ENCODE measurements around the gene CTSA. TPM values are rescaled to one million over a fixed set of nuclear protein-coding genes. Genes with fewer than 3 reads are reported as not detected.

The CTSA gene
- total RNA-seq, 2 experiments from 2014 or later: 76.9 to 83.4 TPM

DNA sequence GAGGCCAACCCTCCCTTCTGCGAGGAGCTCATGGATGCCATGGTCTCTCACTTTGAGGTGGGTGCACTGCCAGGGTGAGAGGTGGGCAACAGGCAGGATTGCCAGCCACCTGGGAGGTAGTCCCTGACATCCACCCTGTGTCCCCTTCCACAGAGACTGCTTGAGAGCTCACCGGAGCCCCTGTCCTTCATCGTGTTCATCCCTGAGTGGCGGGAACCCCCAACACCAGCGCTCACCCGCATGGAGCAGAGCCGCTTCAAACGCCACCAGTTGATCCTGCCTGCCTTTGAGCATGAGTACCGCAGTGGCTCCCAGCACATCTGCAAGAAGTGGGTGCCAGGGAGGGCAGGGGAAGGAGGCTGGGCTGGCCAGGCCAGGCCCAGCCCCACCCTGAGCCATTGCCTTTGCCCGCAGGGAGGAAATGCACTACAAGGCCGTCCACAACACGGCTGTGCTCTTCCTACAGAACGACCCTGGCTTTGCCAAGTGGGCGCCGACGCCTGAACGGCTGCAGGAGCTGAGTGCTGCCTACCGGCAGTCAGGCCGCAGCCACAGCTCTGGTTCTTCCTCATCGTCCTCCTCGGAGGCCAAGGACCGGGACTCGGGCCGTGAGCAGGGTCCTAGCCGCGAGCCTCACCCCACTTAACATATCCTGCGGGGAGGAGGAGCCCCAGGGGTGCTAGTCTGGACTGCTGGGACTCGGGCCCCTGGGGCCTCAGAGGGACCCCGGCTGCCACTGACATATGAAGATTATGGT, 56.2 kb downstream of the CTSA start:
- POLR2A ChIA-PET: interaction anchor here (2.1 to 3.1 kb wide), 3 partner anchors 13 to 14 kb away, joined by 9 to 22 read pairs (median 20); partner anchors contain the start of gene PCIF1
- H3K4me3 Mint-ChIP-seq: no peak overlapping the region
- ATAC-seq (ENCODE audit: low read depth) (no peak), DNase-seq (no peak)
- peaks cover 17% of the 10 kb centered on the region for H3K36me3 Mint-ChIP-seq
- no peak overlapping the region for H3K27ac Mint-ChIP-seq
- H3K9me3 Mint-ChIP-seq: no peaks in the 10 kb centered on the region
- no peaks in the 10 kb centered on the region for H3K27me3 Mint-ChIP-seq
- H3K4me1 Mint-ChIP-seq: peaks cover 1% of the 10 kb centered on the region

GRCh38 chr20:45948261-45948733, 57.2 kb downstream of the CTSA start:
- H3K27ac Mint-ChIP-seq: peak overlapping the region; percentile 48
- DNase-seq (no peak), ATAC-seq (ENCODE audit: low read depth) (no peak)
- H3K4me3 Mint-ChIP-seq: no peak overlapping the region
- H3K36me3 Mint-ChIP-seq: peaks cover 18% of the 10 kb centered on the region
- no peaks in the 10 kb centered on the region for H3K27me3 Mint-ChIP-seq
- POLR2A ChIA-PET: interaction anchor here (0.9 to 2.3 kb wide), 3 partner anchors 13 to 25 kb away, joined by 3 to 20 read pairs (median 9); partner anchors contain the start of gene PCIF1
- no peaks in the 10 kb centered on the region for H3K9me3 Mint-ChIP-seq
- peaks cover 1% of the 10 kb centered on the region for H3K4me1 Mint-ChIP-seq

Other genes with a start within 250 kb of the CTSA start
- not detected for gene WFDC11, start 221.1 kb upstream of the CTSA start, total RNA-seq
- not detected for gene WFDC13, start 189.3 kb upstream of the CTSA start, total RNA-seq
- gene WFDC10B, start 186.3 kb upstream of the CTSA start, total RNA-seq: not detected
- not detected for gene SPINT4, start 169.0 kb upstream of the CTSA start, total RNA-seq
- gene WFDC3, start 99.5 kb upstream of the CTSA start, total RNA-seq: not detected
- 10 to 100 TPM; 29.0 to 30.9 TPM for gene DNTTIP1, start 99.4 kb upstream of the CTSA start, total RNA-seq
- 100 to 1,000 TPM; 153 to 154 TPM for gene UBE2C, start 78.7 kb upstream of the CTSA start, total RNA-seq
- not detected for gene TNNC2, start 64.0 kb upstream of the CTSA start, total RNA-seq
- gene SNX21, start 57.5 kb upstream of the CTSA start, total RNA-seq: 1 to 10 TPM; 2.0 to 2.5 TPM
- 10 to 100 TPM; 35.4 to 38.6 TPM for gene ACOT8, start 33.9 kb upstream of the CTSA start, total RNA-seq
- gene ZSWIM3, start 33.7 kb upstream of the CTSA start, total RNA-seq: 1 to 10 TPM; 5.3 to 5.7 TPM
- gene ZSWIM1, start 10.1 kb upstream of the CTSA start, total RNA-seq: 10 to 100 TPM; 12.2 to 13.0 TPM
- 1 to 10 TPM; 1.7 to 2.0 TPM for gene SPATA25, start 3.7 kb upstream of the CTSA start, total RNA-seq
- 1 to 10 TPM; 3.9 to 5.3 TPM for gene NEURL2, start 127 bp upstream of the CTSA start, total RNA-seq
- 1 to 10 TPM; 2.2 to 2.9 TPM for gene PLTP, start 20.8 kb downstream of the CTSA start, total RNA-seq
- 10 to 100 TPM; 54.5 to 58.3 TPM for gene PCIF1, start 43.3 kb downstream of the CTSA start, total RNA-seq
- 10 to 100 TPM; 43.3 to 43.7 TPM for gene ZNF335, start 80.9 kb downstream of the CTSA start, total RNA-seq
- 10 to 100 TPM; 18.4 to 21.8 TPM for gene MMP9, start 117.6 kb downstream of the CTSA start, total RNA-seq
- gene SLC12A5, start 137.9 kb downstream of the CTSA start, total RNA-seq: 1 to 10 TPM; 1.6 to 1.9 TPM
- gene NCOA5, start 198.6 kb downstream of the CTSA start, total RNA-seq: 10 to 100 TPM; 27.8 to 32.8 TPM
- gene CD40, start 227.0 kb downstream of the CTSA start, total RNA-seq: 1 to 10 TPM; 3.0 to 3.1 TPM

Data from activated naive CD8-positive, alpha-beta T cell treated with anti-CD3 and anti-CD28 coated beads, Interleukin-2, amount 10 ng/mL, durations not matched to agents 7 days and 5 days (primary cell).